HepG2 (cell line): Measurements from ENCODE around the gene TTBK1. TPM values are rescaled to one million over a fixed set of nuclear protein-coding genes. Genes with fewer than 3 reads are reported as not detected.

ENCODE experiments used
- ATAC-seq: fragments of 200-7000 bp; cut with Tn5 transposase; 3 replicates; pipeline ENCODE4 v1.9.1; 2020; ENCODE audit warnings: mild to moderate bottlenecking, moderate library complexity
- BruUV-seq: library from RNA; stranded (reverse); fragments of 400-500 nt; replicated peaks from 2 replicates; lab custom pipeline; 2021; lab: Mats Ljungman, UMichigan
- CTCF ChIA-PET: fragments of 300-600 bp; formaldehyde crosslinking; extraction: SDS; loops from one replicate; lab custom pipeline; 2021; ENCODE audit warnings: low total read pairs, inconsistent platforms, low intra/inter-chr PET ratio; lab: Yijun Ruan, JAX
- POLR2A ChIA-PET: fragments of 350-600 bp; sonication (Branson Sonifier 250); formaldehyde crosslinking; loops from one replicate; lab custom pipeline; 2020; ENCODE audit warnings: antibody characterized with exemption, inconsistent platforms; lab: Yijun Ruan, JAX
- DNase-seq: peaks from one replicate; pipeline ENCODE4 v3.0.0-alpha.2; 2015; ENCODE audit warnings: low spot score
- FAIRE-seq: peaks from 3 replicates; lab custom pipeline; 2011; peaks lifted over from hg19 to GRCh38; lab: Jason Lieb, UNC
- H2AFZ ChIP-seq: one replicate; pipeline ENCODE4 v1.6.1; 2011; ENCODE audit warnings: low read length, inconsistent platforms
- H3K27ac ChIP-seq: fragments of 300-600 bp; 3 replicates; pipeline ENCODE4 v1.8.0; 2011; ENCODE audit warnings: mixed run types, mild to moderate bottlenecking, mixed read lengths, low read length, inconsistent platforms; ENCODE audit not compliant: insufficient read depth; ENCODE audit errors: extremely low read length
- H3K27me3 ChIP-seq, 2 experiments: fragments of 200-600 bp in 1 of 2; 2 replicates in 1 of 2; 3 replicates in 1 of 2; pipeline versions ENCODE4 v1.6.0 to v1.8.0; 2011; ENCODE audit warnings: low read length in 2 of 2, mild to moderate bottlenecking in 2 of 2, moderate library complexity in 2 of 2, inconsistent platforms in 1 of 2; ENCODE audit not compliant: insufficient read depth in 2 of 2, control insufficient read depth in 1 of 2
- H3K36me3 ChIP-seq, 2 experiments: fragments of 200-600 bp in 1 of 2; replicated peaks in 1 of 2; 2 replicates in 1 of 2; 3 replicates in 1 of 2; pipeline versions ENCODE4 v1.5.1 to v1.8.0; 2011; ENCODE audit warnings: low read length in 2 of 2, inconsistent platforms in 1 of 2; ENCODE audit not compliant: insufficient read depth in 2 of 2, control insufficient read depth in 1 of 2
- H3K4me1 ChIP-seq: 2 replicates; pipeline ENCODE4 v1.5.1; 2012; ENCODE audit warnings: low read length, inconsistent platforms; ENCODE audit not compliant: insufficient read depth
- H3K4me2 ChIP-seq: 2 replicates; pipeline ENCODE4 v1.6.0; 2011; ENCODE audit warnings: low read depth, low read length, inconsistent platforms
- H3K4me3 ChIP-seq, 3 experiments: fragments of 200-600 bp in 1 of 3; sonication (generic), shearing (Covaris generic) in 1 of 3; replicated peaks in 1 of 3; 2 replicates each; pipeline ENCODE4 v1.5.1; 2011 to 2016; ENCODE audit warnings: low read length in 3 of 3, inconsistent platforms in 2 of 3, low read depth in 2 of 3, mild to moderate bottlenecking in 2 of 3, control low read depth in 1 of 3, mixed read lengths in 1 of 3; ENCODE audit not compliant: insufficient read depth in 1 of 3
- H3K79me2 ChIP-seq: one replicate; pipeline ENCODE4 v1.6.1; 2011; ENCODE audit warnings: low read length, inconsistent platforms; ENCODE audit not compliant: insufficient read depth
- H3K9ac ChIP-seq: 2 replicates; pipeline ENCODE4 v1.6.0; 2011; ENCODE audit warnings: mild to moderate bottlenecking, low read depth, low read length, inconsistent platforms; ENCODE audit not compliant: insufficient read depth
- H3K9me3 ChIP-seq: 2 replicates; pipeline ENCODE4 v1.5.1; 2012; ENCODE audit warnings: mild to moderate bottlenecking, low read length
- H4K20me1 ChIP-seq: 2 replicates; pipeline ENCODE4 v1.6.0; 2011; ENCODE audit warnings: inconsistent platforms, mild to moderate bottlenecking, low read length, moderate library complexity; ENCODE audit not compliant: insufficient read depth
- ERF ChIP-seq: IDR thresholded peaks from 2 replicates; pipeline ENCODE4 v1.6.1; 2018; ENCODE audit warnings: missing biosample characterization, missing genetic modification reagents
- ZMYM3 ChIP-seq: sonication (generic); formaldehyde crosslinking; IDR thresholded peaks from 2 replicates; pipeline ENCODE4 v1.5.1; 2020; ENCODE audit warnings: mild to moderate bottlenecking, missing genetic modification reagents
- ZNF225 ChIP-seq: sonication (generic); formaldehyde crosslinking; IDR thresholded peaks from 2 replicates; pipeline ENCODE4 v1.4.0; 2020; ENCODE audit warnings: mild to moderate bottlenecking, missing genetic modification reagents
- ZNF275 ChIP-seq: sonication (generic); formaldehyde crosslinking; IDR thresholded peaks from 2 replicates; pipeline ENCODE4 v1.8.0; 2022; ENCODE audit warnings: missing genetic modification reagents, mild to moderate bottlenecking, inconsistent platforms, borderline replicate concordance
- ZNF629 ChIP-seq: sonication (generic); formaldehyde crosslinking; conservative IDR thresholded peaks from 2 replicates; pipeline ENCODE4 v1.5.0; 2020; ENCODE audit warnings: missing genetic modification reagents
- ZNF772 ChIP-seq: sonication (generic); formaldehyde crosslinking; IDR thresholded peaks from 2 replicates; pipeline ENCODE4 v1.5.0; 2020; ENCODE audit warnings: mild to moderate bottlenecking, missing genetic modification reagents
- WGBS: methylation state at CpG from one replicate; pipeline ENCODE4 v1.1.6; 2017; ENCODE audit warnings: low lambda C conversion rate; 5-methylcytosine and 5-hydroxymethylcytosine counted together
- in situ Hi-C: cut with HindIII; loops from 2 replicates; pipeline ENCODE4 v1.10.0; 2017; ENCODE audit warnings: low pct_unique_long_range_greater_than_20kb; ENCODE audit not compliant: extremely low pct_ligation_motif_present
- intact Hi-C: fragments of 100-400 bp; cut with micrococcal nuclease; formaldehyde crosslinking; loops from one replicate; pipeline ENCODE4 v1.10.0; 2022; ENCODE audit not compliant: unreplicated experiment
- polyA plus RNA-seq, 8 experiments: library from polyadenylated mRNA; depleted of rRNA in 3 of 8; stranded (reverse) in 7 of 8; unstranded in 1 of 8; fragments of >200 nt; fragmentation: Illumina TruSeq in 4 of 8; extraction: Trizol in 4 of 8; gene quantifications; 2 replicates each; pipeline versions ENCODE4 v1.2.1 to v1.2.3, GENCODE V29; 2011 to 2016; ENCODE audit warnings: low read depth in 4 of 8, missing spikeins in 1 of 8, mixed read lengths in 1 of 8; ENCODE audit not compliant: insufficient read depth in 1 of 8
- total RNA-seq, 5 experiments: library from RNA; depleted of rRNA; stranded (reverse); fragments of >200 nt; fragmentation: Illumina TruSeq; extraction: Trizol; gene quantifications; 2 replicates each; pipeline ENCODE4 v1.2.3, GENCODE V29; 2016; ENCODE audit warnings: low read depth in 1 of 5

TTBK1 gene
- total and polyA plus RNA-seq, 2 of the 13 experiments (the other 11 are each of a cell fraction or from before 2014, with no cell fraction given): 0.24 to 0.33 TPM

- 0 out of 2 replicates have a peak, but pooled peaks have one; percentile 5 for TF ChIP-seq ZNF275
- no peak for TF ChIP-seq ERF
- no peak for TF ChIP-seq ZNF225 (CRISPR knock-in tag)
- TF ChIP-seq ZNF629 (CRISPR knock-in tag): peak; percentile 89
- 0 out of 2 replicates have a peak, but pooled peaks have one; percentile 29 for TF ChIP-seq ZMYM3 (CRISPR knock-in tag)
- TF ChIP-seq ZNF772 (CRISPR knock-in tag): no peak
- in situ Hi-C loops: no loop called here
These were observed 13.5 kb downstream of the TTBK1 start for GRCh38 chr6:43256670-43257366.

More at GRCh38 chr6:43256670-43257366, 13.5 kb downstream of the TTBK1 start:
- no TSS peak for BruUV-seq
- WGBS: 68% methylated on average over 8 of the region's 9 CpGs
- ATAC-seq (no peak; the same call in 2 of the 3 replicates), FAIRE-seq (no peak), DNase-seq (no peak)
- intact Hi-C loops: no loop called here
- POLR2A ChIA-PET: no interaction called here
- Histone ChIP-seq H3K27ac (no peak overlapping the region), H3K4me3 (no peak overlapping the region), H3K36me3 (no peaks in the 10 kb centered on the region), H3K9me3 (no peaks in the 10 kb centered on the region), H3K79me2 (no peaks in the 10 kb centered on the region), H2AFZ (no peak overlapping the region), H3K4me1 (peaks cover 43% of the 10 kb centered on the region), H4K20me1 (no peaks in the 10 kb centered on the region), H3K9ac (no peak overlapping the region), H3K4me2 (0 out of 2 replicates have a peak overlapping the region, but pooled peaks have one; percentile 73), H3K27me3 (peaks cover 12 to 60% of the 10 kb centered on the region in 2 experiments)
- CTCF ChIA-PET: no interaction called here
